Activated naive CD4-positive, alpha-beta T cell (primary cell): ENCODE results near the gene SSTR5.

Experiments
- DNase-seq, 4 experiments: peaks; one replicate each; lab custom pipeline; 2025; lab: John Stamatoyannopoulos, UW

Gene SSTR5

DNA sequence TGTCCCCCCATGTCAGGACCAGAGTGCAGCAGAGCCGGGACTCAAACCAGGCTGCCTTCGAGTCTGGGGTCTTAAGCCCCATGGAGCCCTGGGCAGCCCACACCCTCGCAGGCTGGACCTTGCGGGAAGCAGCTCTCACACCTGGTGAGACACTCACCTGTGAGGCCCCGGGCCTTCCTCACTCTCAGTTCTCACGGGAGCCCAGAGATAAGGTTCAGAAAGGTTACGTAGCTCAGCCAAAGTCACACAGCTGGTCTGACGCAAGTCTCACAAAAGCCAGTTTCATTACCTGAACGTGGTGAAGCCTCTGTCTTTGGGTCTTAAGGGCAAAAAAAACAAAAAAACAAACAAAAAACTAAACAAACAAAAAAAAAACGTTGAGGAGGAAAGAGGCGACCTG lies 32.8 kb upstream of the SSTR5 start:
- no peak for DNase-seq

DNA sequence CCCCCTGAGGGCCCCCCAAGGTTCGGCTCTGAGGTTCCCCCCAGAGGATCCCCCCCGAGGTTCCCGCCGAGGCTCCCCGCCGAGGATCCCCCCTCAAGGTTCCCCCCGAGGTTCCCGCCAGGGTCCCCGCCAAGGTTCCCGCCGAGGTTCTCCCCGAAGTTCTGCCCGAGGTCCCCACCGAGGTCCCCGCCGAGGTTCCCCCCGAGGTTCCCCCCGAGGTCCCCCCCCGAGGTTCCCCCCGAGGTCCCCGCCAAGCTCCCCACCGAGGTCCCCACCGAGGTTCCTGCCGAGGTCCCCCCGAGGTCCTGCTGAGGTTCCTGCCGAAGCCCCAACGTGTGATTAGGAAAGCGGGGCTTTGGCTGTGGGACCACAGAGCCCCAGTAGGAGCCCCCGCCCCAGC lies 32.2 kb upstream of the SSTR5 start:
- no peak for DNase-seq

DNA sequence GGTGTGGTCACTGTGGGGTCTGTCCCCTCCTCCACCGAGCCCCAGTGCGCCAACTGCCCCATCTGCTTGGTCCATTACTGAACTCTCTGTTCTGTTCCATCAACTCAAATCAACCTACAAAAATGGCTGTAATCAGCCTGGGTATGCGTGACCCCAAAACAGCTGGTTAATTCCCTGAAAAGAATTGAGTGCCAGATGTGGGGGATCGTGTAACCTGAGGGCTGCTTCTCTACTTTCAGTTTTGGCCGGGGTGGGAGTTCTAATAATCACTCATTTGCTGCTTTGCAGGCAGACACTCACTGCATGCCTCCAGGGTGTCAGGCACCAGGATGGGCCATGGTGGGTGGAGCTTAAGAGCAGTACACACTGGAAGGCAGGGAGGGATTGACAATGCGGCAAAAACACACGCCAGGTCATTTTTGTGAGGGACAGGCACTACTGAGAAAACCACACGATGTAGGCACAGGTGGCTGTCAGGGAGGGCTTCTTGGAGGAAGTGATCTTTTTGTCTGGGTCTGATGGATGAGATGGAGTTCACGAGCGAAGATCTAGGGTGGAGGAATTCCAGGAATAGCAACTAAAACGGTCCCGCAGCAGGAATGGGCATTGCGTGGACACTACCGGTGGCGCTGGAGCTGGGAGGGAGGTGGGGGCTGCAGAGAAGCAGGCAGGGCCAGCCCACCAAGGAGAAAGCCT lies 30.4 kb upstream of the SSTR5 start:
- no peak for DNase-seq

DNA sequence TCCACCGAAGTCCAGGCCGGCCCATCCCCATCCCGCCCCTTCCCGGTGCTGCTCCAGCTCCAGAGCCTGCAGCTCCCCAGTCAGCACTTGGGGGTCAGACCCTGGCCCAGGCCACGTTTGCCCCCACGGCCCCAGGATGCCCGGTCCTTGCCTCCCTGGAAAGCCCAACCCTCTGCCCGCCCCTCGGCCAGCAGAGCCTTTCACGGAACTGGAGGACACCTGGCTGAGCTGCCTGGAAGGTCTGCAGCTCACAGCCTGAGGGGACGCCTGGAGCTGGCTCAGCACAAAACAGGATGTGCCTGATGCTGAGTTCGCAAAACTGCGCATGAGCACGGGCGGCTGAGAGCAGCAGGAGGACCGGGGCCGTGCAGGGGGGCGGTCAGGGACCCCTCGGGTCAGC lies 29.7 kb upstream of the SSTR5 start:
- no peak for DNase-seq

DNA sequence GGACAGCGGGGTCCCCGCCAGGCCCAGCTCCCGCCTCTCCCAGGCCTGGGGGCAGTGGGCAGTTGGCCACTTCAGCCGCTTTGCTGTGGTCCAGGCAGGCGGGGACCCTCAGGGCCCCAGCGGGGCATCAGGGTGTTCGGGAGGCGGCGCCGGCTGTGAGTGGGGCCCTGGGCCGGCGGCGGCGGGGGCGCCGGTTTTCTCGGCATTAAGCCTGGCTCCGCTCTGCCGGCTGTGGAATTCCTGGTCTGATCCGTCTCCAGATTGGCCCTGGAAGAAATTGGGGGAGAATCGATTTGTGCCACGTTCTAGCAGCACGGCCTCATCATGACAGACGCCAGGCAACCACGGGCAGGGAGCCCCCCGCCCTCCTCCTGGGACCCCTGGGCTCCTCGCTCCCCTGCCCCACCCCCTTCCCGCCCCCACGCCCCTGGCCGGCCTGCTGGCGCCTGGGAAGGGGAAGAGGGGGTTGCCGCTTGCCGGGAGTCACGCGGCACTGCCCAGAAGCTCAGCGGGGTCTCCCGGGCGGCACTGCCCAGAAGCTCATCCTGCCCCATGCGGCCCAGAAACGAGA lies 28.6 kb upstream of the SSTR5 start:
- no peak for DNase-seq

DNA sequence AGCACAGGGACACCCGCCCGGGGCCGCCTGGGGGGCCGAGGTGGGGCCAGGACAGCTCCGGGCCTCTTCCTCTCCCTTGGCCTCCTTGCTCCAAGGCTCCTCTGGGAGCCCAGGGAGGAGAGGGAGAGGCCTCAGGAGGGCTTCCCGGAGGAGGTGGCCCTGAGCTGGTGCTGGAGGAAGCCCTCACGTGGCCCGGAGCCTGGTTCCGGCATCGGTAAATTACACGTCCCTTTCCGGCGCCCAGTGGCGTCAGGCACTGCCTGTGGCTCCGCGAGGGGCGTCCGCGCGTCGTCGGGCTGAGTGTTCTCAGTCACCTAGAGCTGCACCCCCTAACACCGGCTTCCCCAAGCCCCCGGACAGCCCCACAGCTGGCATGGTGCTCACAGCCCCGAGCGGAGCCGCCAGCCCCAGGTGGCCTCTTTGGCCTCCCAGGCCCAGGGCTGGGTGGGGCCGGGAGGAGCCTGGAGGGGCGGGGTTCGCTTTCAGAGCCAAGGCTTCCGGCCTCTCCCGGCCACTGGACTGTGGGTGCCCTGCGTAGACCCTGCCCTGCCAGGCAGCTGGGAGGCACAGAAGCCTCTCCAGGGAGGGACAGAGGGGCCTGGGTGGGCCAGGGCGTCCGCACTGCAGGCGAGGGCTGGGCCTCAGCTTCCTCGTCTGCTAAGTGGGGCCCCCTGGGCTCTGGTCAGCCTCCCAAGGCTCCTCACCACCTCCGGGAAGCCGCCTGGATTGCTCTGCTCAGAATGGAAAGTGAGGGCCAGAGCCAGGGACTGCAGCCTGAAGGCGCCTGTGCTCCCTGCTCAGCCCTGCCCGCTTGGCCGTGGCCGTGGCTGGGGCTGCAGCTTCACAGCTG lies 27.9 kb upstream of the SSTR5 start:
- no peak for DNase-seq

DNA sequence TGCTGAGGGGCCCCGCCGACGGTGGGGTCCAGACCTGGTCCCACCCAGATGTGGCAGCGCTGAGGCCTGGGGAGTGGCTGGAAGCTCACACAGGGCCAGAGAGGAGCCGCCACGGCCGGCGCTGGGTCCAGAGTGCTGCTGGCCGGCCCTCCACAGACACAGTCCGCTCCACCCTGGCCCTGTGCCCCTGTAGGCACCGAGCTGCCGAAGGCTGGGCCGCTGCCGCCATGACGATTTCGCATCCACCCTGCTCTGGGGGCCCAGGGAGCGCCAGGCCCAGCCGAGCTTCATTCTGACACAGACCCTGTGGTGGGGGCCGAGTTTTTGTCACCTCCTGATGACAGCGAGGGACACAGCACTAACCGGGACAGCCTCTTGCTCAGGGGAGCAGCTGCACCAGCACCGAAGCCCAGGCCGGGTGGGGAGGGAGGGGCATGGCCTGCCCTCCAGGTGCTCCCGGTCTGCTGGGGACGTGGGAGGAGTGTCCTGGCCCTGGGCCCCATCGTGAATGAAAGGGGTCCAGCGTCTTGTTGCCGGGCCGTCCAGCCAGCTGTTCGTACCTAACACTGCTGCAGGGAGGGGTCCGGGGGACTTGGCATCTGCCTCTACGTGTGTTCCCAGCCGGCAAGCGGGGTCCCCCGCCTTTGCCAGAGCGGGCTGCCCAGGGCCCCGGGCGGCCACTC lies 27.1 kb upstream of the SSTR5 start:
- no peak for DNase-seq

- no peak for DNase-seq
Observed at GRCh38 chr16:1045993-1046911, 26.3 kb upstream of the SSTR5 start.

DNA sequence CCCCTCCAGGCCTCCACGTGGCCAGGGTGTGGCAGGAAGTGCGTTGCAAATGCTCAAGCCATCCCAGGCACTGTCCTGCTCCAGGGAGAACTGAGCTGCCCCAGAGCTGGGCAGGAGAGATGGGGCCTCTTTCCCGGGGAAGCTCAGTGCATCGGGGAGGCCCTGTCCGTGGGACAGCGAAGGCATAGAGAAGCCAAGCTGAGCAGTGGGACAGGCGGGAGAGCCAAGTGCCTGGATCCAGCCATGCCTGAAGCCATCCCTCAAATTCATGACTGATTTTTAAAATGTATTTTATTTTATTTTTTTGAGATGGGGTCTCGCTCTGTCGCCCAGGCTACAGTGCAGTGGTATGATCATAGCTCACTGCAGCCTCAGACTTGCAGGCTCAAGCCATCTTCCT lies 25.4 kb upstream of the SSTR5 start:
- DNase-seq: no peak

GRCh38 chr16:1047801-1048200 lies 24.7 kb upstream of the SSTR5 start:
- no peak for DNase-seq

- no peak for DNase-seq
Observed at GRCh38 chr16:1048442-1049112, 24.0 kb upstream of the SSTR5 start.

DNA sequence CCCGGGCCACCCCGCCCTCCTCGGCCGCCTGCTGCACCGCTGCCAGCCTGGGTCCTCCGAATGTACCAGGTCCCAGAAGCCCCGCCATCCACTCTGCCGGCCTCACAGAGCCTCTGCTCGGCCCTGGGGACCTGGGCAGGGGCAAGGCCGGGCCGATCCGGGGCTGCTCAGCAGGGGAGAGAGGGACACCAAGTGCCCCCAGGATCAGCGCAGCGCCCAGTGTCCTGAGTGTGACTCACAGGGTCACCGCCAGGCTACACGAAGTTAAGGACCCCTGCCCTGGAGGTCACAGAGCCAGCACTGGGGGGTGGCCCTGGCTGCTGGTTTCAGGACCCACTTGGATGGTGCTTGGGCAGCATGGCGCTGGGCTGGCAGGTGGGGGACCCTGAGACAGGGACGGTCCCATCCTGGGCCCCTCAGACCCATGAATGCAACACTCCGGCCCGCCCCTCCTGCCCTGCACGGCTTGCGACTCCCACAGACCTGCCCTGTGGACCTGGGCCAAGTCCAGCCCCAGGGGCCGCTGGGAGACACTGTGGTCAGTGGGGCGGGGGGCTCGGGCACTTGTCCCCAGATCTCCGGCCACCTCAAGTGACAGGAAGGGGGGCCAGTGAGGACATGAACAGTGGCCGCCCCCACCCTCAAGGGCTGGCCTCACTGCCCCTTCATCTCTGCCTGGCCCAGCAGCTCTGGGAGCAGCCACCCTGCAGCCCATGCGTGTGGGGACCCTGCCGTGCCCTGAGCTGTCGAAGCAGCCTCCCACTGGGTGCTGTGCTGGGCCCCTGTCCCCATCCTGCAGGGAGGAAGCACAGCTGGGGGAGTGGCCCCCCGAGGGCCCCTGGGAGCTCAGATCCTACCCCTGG lies 23.2 kb upstream of the SSTR5 start:
- DNase-seq: no peak

- no peak for DNase-seq
Observed at GRCh38 chr16:1049976-1050247, 22.6 kb upstream of the SSTR5 start.

GRCh38 chr16:1050516-1050915 lies 22.0 kb upstream of the SSTR5 start:
- DNase-seq: no peak

DNA sequence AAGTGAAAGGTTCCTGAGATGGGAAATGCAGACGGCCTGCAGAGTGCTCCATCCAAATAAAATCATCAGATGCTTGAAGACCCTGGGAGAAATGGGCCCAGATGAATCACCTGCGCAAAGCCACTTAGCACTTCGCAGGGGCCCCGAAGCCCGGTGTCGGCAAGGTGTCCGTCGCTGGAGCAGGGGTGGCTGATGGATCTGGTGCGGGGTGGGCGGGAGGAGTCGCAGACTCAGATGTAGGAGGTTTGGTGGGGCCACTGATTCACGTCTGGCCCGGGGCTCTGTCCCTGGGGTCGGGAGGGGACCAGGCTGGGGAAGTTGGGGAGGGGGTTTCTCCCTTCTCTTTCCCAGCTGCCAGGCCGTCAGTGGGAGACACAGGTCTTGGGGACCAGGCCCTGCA lies 21.6 kb upstream of the SSTR5 start:
- no peak for DNase-seq

DNA sequence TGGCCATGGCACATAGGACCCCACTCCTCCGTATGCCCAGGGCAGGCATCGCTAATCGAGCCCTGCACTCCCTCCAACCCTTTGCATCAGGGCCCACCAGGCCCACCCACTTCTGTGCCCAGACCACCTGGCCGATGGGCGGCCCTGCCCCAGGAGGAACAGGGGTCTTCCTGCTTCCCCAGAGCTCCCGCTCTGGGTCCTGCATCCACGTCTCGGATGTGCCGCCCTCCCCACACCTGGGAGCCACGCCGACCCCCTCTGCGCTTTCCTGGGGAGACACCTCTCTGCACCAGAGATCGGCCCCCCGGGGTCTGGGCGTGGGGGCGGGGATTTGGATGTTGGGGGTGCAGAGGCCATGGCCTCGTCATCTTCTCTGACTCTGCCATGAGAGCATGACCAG lies 21.1 kb upstream of the SSTR5 start:
- no peak for DNase-seq

DNA sequence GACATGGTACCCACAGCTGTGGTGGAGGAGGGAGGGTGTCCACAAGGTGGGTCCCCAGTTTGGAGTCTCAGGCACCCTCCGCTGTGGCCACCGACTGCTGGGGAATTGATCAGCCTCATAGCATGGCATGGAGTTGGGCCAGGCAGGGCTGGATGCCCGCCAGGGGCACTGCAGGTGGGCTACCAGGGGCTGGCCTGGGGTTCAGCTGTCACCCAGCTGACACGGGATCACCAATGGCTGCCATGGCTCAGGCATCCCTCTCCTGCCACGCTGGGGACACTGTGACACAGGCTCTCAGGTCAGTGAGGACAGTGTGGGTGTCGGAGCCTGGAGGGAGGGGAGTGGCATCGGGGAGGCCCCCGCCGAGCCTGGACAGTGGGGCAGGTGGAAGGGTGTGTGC lies 19.8 kb upstream of the SSTR5 start:
- no peak for DNase-seq

- DNase-seq: no peak
Observed at GRCh38 chr16:1053121-1053521, 19.4 kb upstream of the SSTR5 start.

GRCh38 chr16:1053700-1054368 lies 18.7 kb upstream of the SSTR5 start:
- no peak for DNase-seq
